ENCODE data around the gene TMEM164.

The TMEM164 gene

GRCh38 chrX:110042496-110042895, 39.6 kb downstream of the TMEM164 start:
- no peak for DNase-seq

GRCh38 chrX:110043506-110043905, 40.6 kb downstream of the TMEM164 start:
- no peak for DNase-seq

- DNase-seq: no peak
Observed at GRCh38 chrX:110044346-110045249, 41.7 kb downstream of the TMEM164 start.

GRCh38 chrX:110045421-110045820, 42.5 kb downstream of the TMEM164 start:
- peak; percentile 18 to 65 (median 23) for DNase-seq

- peak in 2 of 3 experiments; percentile 51 to 76 for DNase-seq
Observed at GRCh38 chrX:110046001-110046400, 43.1 kb downstream of the TMEM164 start.

GRCh38 chrX:110046971-110047370, 44.1 kb downstream of the TMEM164 start:
- peak in 1 of 3 experiments; percentile 16 for DNase-seq

GRCh38 chrX:110049096-110049495, 46.2 kb downstream of the TMEM164 start:
- DNase-seq: no peak

GRCh38 chrX:110050386-110050785, 47.5 kb downstream of the TMEM164 start:
- no peak for DNase-seq

GRCh38 chrX:110050901-110051300, 48.0 kb downstream of the TMEM164 start:
- DNase-seq: no peak

- DNase-seq: no peak
Observed at GRCh38 chrX:110051559-110051958, 48.6 kb downstream of the TMEM164 start.

GRCh38 chrX:110052303-110052702, 49.4 kb downstream of the TMEM164 start:
- no peak for DNase-seq

- no peak for DNase-seq
Observed at GRCh38 chrX:110053453-110053852, 50.5 kb downstream of the TMEM164 start.

GRCh38 chrX:110055616-110056015, 52.7 kb downstream of the TMEM164 start:
- no peak for DNase-seq

- DNase-seq: peak in 2 of 3 experiments; percentile 10 to 80
Observed at GRCh38 chrX:110056419-110056818, 53.5 kb downstream of the TMEM164 start.

GRCh38 chrX:110059410-110059809, 56.5 kb downstream of the TMEM164 start:
- no peak for DNase-seq

- no peak for DNase-seq
Observed at GRCh38 chrX:110060317-110060716, 57.4 kb downstream of the TMEM164 start.

GRCh38 chrX:110060846-110061537, 58.1 kb downstream of the TMEM164 start:
- no peak for DNase-seq

- DNase-seq: no peak
Observed at GRCh38 chrX:110062919-110063318, 60.0 kb downstream of the TMEM164 start.

GRCh38 chrX:110066488-110067225, 63.7 kb downstream of the TMEM164 start:
- peak in 2 of 3 experiments; percentile 63 to 82 for DNase-seq

GRCh38 chrX:110070970-110071369, 68.1 kb downstream of the TMEM164 start:
- no peak for DNase-seq

- DNase-seq: no peak
Observed at GRCh38 chrX:110081320-110081719, 78.4 kb downstream of the TMEM164 start.

- DNase-seq: no peak
Observed at GRCh38 chrX:110081740-110082139, 78.8 kb downstream of the TMEM164 start.

- DNase-seq: no peak
Observed at GRCh38 chrX:110082161-110082560, 79.2 kb downstream of the TMEM164 start.
